Loucy (cell line): Measurements from ENCODE around the gene MAP3K15.
A peak's percentile ranks its signal among the peaks of the same experiment; 100 is the strongest.

ENCODE experiments used
- H2AFZ ChIP-seq: fragments of 200-600 bp; sonication (generic); 2 replicates; pipeline ENCODE4 v1.6.0; 2016; ENCODE audit warnings: antibody characterized with exemption, mild to moderate bottlenecking, low read length, moderate library complexity
- H3F3A ChIP-seq: fragments of 200-600 bp; 2 replicates; pipeline ENCODE4 v1.6.0; 2016; ENCODE audit warnings: antibody characterized with exemption, low read depth, mild to moderate bottlenecking
- H3K27me3 ChIP-seq: fragments of 200-600 bp; sonication (generic); 2 replicates; pipeline ENCODE4 v1.6.1; 2014; ENCODE audit warnings: low read length, mild to moderate bottlenecking; ENCODE audit not compliant: insufficient read depth, poor library complexity, severe bottlenecking
- H3K36me3 ChIP-seq: fragments of 200-600 bp; sonication (generic); 2 replicates; pipeline ENCODE4 v1.6.1; 2016; ENCODE audit warnings: low read length; ENCODE audit not compliant: insufficient read depth
- H3K4me1 ChIP-seq: fragments of 200-600 bp; sonication (generic); 2 replicates; pipeline ENCODE4 v1.5.1; 2014; ENCODE audit warnings: low read length, mild to moderate bottlenecking; ENCODE audit not compliant: insufficient read depth, poor library complexity, severe bottlenecking
- H3K4me2 ChIP-seq: fragments of 200-600 bp; sonication (generic); 2 replicates; pipeline ENCODE4 v1.6.0; 2014; ENCODE audit warnings: antibody characterized with exemption, low read length, low read depth, mild to moderate bottlenecking; ENCODE audit not compliant: poor library complexity, severe bottlenecking
- H3K4me3 ChIP-seq: fragments of 200-600 bp; sonication (generic); 2 replicates; pipeline ENCODE4 v1.5.1; 2014; ENCODE audit warnings: low read length, mild to moderate bottlenecking, mixed read lengths; ENCODE audit not compliant: poor library complexity, severe bottlenecking
- H3K79me2 ChIP-seq: fragments of 200-600 bp; sonication (generic); 2 replicates; pipeline ENCODE4 v1.6.1; 2014; ENCODE audit warnings: low read length; ENCODE audit not compliant: insufficient read depth
- H3K9ac ChIP-seq: fragments of 200-600 bp; sonication (generic); 2 replicates; pipeline ENCODE4 v1.6.0; 2014; ENCODE audit warnings: mild to moderate bottlenecking, low read depth, low read length, moderate library complexity; ENCODE audit not compliant: poor library complexity, severe bottlenecking
- H3K9me2 ChIP-seq: fragments of 200-600 bp; sonication (generic); replicated peaks from 2 replicates; pipeline ENCODE4 v1.6.1; 2016; ENCODE audit warnings: low read depth, low read length, mixed read lengths
- H3K9me3 ChIP-seq: fragments of 200-600 bp; sonication (generic); 2 replicates; pipeline ENCODE4 v1.6.1; 2014; ENCODE audit warnings: mild to moderate bottlenecking, antibody characterized with exemption, low read length, low read depth; ENCODE audit not compliant: insufficient read depth
- H4K20me1 ChIP-seq: fragments of 200-600 bp; sonication (generic); 2 replicates; pipeline ENCODE4 v1.6.0; 2014; ENCODE audit warnings: antibody characterized with exemption, low read length, mild to moderate bottlenecking; ENCODE audit not compliant: insufficient read depth, poor library complexity, severe bottlenecking
- EZH2phosphoT487 ChIP-seq: fragments of 200-600 bp; IDR thresholded peaks from 2 replicates; pipeline ENCODE4 v1.6.1; 2018; ENCODE audit warnings: antibody characterized with exemption, mild to moderate bottlenecking, moderate library complexity, borderline replicate concordance
- TF ChIP-seq, protein P1 (sequence below): fragments of 200-600 bp; sonication (generic); conservative IDR thresholded peaks from 2 replicates; pipeline ENCODE4 v1.5.1; 2014; ENCODE audit warnings: mild to moderate bottlenecking, antibody characterized with exemption, low read length

Gene MAP3K15

DNA sequence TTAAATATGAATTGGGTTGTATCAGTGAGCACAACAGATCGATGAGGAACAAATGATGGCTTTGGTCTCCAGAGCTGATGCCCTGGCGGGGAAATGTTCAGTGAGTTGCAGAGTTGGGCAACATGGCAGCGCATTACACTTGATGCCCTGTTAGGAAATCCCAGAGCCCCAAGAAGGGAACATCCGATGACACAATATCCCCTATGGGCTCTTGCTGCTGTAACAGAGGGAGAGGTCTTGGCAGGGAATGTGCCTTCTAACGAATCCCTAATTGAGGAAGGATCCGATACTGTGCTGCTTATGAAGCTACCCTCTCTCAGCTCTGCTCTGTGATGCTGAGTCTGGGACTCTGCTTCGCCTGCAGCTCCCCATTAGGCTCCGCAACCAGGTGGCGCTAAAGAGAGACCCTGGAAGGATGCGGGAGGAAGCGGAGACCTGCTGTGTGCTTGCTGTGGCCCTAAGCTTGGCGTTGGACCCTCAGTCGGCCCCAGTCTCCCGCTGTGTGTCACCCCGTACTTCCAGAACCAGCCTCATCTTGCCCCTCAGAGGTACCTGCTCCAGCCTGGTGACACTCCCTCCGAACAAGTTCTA, 132.7 kb downstream of the MAP3K15 start:
- Histone ChIP-seq H3K9me2 (no peaks in the 10 kb centered on the region), H3K9ac (no peak overlapping the region), H3K4me2 (no peak overlapping the region), H3K4me1 (no peaks in the 10 kb centered on the region), H3K79me2 (no peaks in the 10 kb centered on the region), H3F3A (no peaks in the 10 kb centered on the region), H3K27me3 (no peaks in the 10 kb centered on the region), H3K4me3 (no peak overlapping the region), H2AFZ (no peak overlapping the region), H3K9me3 (no peaks in the 10 kb centered on the region), H3K36me3 (no peaks in the 10 kb centered on the region), H4K20me1 (no peaks in the 10 kb centered on the region)
- TF ChIP-seq EZH2phosphoT487: no peak
- TF ChIP-seq, protein P1, sequence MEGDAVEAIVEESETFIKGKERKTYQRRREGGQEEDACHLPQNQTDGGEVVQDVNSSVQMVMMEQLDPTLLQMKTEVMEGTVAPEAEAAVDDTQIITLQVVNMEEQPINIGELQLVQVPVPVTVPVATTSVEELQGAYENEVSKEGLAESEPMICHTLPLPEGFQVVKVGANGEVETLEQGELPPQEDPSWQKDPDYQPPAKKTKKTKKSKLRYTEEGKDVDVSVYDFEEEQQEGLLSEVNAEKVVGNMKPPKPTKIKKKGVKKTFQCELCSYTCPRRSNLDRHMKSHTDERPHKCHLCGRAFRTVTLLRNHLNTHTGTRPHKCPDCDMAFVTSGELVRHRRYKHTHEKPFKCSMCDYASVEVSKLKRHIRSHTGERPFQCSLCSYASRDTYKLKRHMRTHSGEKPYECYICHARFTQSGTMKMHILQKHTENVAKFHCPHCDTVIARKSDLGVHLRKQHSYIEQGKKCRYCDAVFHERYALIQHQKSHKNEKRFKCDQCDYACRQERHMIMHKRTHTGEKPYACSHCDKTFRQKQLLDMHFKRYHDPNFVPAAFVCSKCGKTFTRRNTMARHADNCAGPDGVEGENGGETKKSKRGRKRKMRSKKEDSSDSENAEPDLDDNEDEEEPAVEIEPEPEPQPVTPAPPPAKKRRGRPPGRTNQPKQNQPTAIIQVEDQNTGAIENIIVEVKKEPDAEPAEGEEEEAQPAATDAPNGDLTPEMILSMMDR: peak; percentile 62

GRCh38 chrX:19381326-19381725, 134.0 kb downstream of the MAP3K15 start:
- Histone ChIP-seq H3K4me2 (no peak overlapping the region), H3K79me2 (no peaks in the 10 kb centered on the region), H3K4me1 (no peaks in the 10 kb centered on the region), H3K27me3 (no peaks in the 10 kb centered on the region), H3K9ac (no peak overlapping the region), H3K9me2 (no peaks in the 10 kb centered on the region), H3F3A (no peaks in the 10 kb centered on the region), H4K20me1 (no peaks in the 10 kb centered on the region), H3K4me3 (no peak overlapping the region), H2AFZ (no peak overlapping the region), H3K9me3 (no peaks in the 10 kb centered on the region), H3K36me3 (no peaks in the 10 kb centered on the region)
- TF ChIP-seq, protein P1: no peak
- no peak for TF ChIP-seq EZH2phosphoT487

DNA sequence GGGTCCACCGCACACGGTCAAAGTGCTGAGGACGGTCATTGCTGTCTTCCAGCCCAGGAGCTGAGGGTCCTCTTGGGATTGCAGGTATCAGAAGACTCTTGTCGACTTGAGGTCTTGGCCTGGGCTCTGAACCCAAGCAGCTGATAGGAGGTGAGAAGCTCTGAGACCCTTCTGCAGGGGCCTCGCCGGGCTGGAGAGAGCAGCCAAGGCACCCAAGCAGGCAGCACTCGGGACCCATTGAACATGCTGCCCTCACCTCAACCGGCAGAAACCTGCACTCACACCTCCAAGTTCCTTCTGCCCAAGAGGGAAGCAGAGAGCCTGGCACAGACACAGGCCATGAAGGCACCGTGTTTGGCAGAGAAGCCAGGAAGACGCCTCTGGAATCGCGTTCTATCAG, 137.5 kb downstream of the MAP3K15 start:
- no peaks in the 10 kb centered on the region for H3K79me2 ChIP-seq
- no peaks in the 10 kb centered on the region for H3K27me3 ChIP-seq

More for the DNA sequence above, 137.5 kb downstream of the MAP3K15 start:
- H3K36me3 ChIP-seq: no peaks in the 10 kb centered on the region
- no peak overlapping the region for H3K4me2 ChIP-seq
- H3K9ac ChIP-seq: no peak overlapping the region
- no peaks in the 10 kb centered on the region for H3F3A ChIP-seq
- H3K4me3 ChIP-seq: no peak overlapping the region
- H3K4me1 ChIP-seq: no peaks in the 10 kb centered on the region
- no peak for TF ChIP-seq EZH2phosphoT487
- TF ChIP-seq, protein P1: no peak
- no peaks in the 10 kb centered on the region for H3K9me2 ChIP-seq
- H4K20me1 ChIP-seq: no peaks in the 10 kb centered on the region
- H3K9me3 ChIP-seq: no peaks in the 10 kb centered on the region
- H2AFZ ChIP-seq: no peak overlapping the region
